Pancreas (tissue), 10 donors: ENCODE measurements around the gene ACTC1. TPM values are rescaled to one million over a fixed set of nuclear protein-coding genes. Genes with fewer than 3 reads are reported as not detected.

ENCODE experiments used
- ATAC-seq, 4 donors: fragments of 200-7000 bp; cut with Tn5 transposase; one replicate each; pipeline versions ENCODE4 v1.8.0 to v1.9.1; 2020; ENCODE audit warnings: mild to moderate bottlenecking in 4 of 4, moderate library complexity in 4 of 4
- DNase-seq, 6 donors: peaks; one replicate each; pipeline ENCODE4 v3.0.0-alpha.2; 2020
- FAIRE-seq: peaks from 2 replicates; lab custom pipeline; 2012; peaks lifted over from hg19 to GRCh38; lab: Jason Lieb, UNC
- H3K27ac ChIP-seq, 4 donors: fragments of 200-600 bp; sonication (generic); 1 replicate in 3 of 4; 2 replicates in 1 of 4; pipeline versions ENCODE4 v1.5.0 to v1.8.0; 2020
- H3K27me3 ChIP-seq, 4 donors: fragments of 200-600 bp; one replicate each; pipeline ENCODE4 v1.8.0; 2021
- H3K36me3 ChIP-seq, 3 donors: fragments of 200-600 bp; sonication (generic) in 1 of 3; one replicate each; pipeline versions ENCODE4 v1.5.0 to v1.8.0; 2020 to 2021
- H3K4me1 ChIP-seq, 3 donors: fragments of 200-600 bp; one replicate each; pipeline ENCODE4 v1.8.0; 2021
- H3K4me3 ChIP-seq, 4 donors: fragments of 200-600 bp; sonication (generic) in 2 of 4; one replicate each; pipeline versions ENCODE4 v1.5.0 to v1.8.0; 2020 to 2021
- H3K9me3 ChIP-seq, 4 donors: fragments of 200-600 bp; one replicate each; pipeline ENCODE4 v1.8.0; 2021
- CTCF ChIP-seq, 4 donors: fragments of 200-600 bp; sonication (generic) in 3 of 4; IDR thresholded peaks; one replicate each; pipeline versions ENCODE4 v1.5.0 to v1.8.0; 2021; ENCODE audit warnings: antibody characterized with exemption in 4 of 4
- WGBS, 2 donors: extraction: QIAGEN DNeasy Blood & Tissue Kit; methylation state at CpG; one replicate each; pipeline ENCODE4 v1.1.7; 2013; 5-methylcytosine and 5-hydroxymethylcytosine counted together
- intact Hi-C, 3 donors: fragments of 100-400 bp; cut with DNase I; formaldehyde crosslinking; loops; one replicate each; pipeline versions ENCODE4 v1.11.1 to v1.14.2; 2022
- polyA plus RNA-seq, 2 donors: library from polyadenylated mRNA; stranded (reverse); fragments of 200-250 nt; gene quantifications; one replicate each; pipeline ENCODE4 v1.2.3, GENCODE V29; 2013
- total RNA-seq, 6 donors: library from RNA; stranded (reverse); fragmentation: NEBNext Ultra II Directional in 4 of 6; extraction: Animal tissue kit (Norgen Biotek cat#: 25700) in 4 of 6; gene quantifications; one replicate each; pipeline versions ENCODE4 v1.2.1 to v1.2.4, GENCODE V29; 2021 to 2023
- donor health status: healthy with polysubstance abuse.
- donor health status: DM: no; HTN: no; CAD: no; lungs with moderate emphysema.
- donor health status: DM: no; HTN: no; CAD: no.
- donor health status: control.
- donor health status: control.
- donor health status: Bipolar disorder and iron deficiency.
- donor health status: DM: yes; HTN: yes; CAD: no.
- donor health status: DM: no; HTN: no; CAD: no.
- donor health status: DM: no; HTN: no; CAD: no.
- donor health status: DM: yes; HTN: yes; CAD: no.

ACTC1 gene
- total and polyA plus RNA-seq, 8 donors, result 0.13 to 5.2 (median 1.00) TPM; not detected in 2

GRCh38 chr15:34793901-34794300, 1.4 kb downstream of the ACTC1 start:
- WGBS, 2 donors, result 37 to 38% methylated on average over 2 of the region's 2 CpGs

GRCh38 chr15:34793071-34793470, 2.3 kb downstream of the ACTC1 start:
- no peak for FAIRE-seq
- DNase-seq, result no peak
- Histone ChIP-seq H3K4me1 (no peaks in the 10 kb centered on the region), H3K27ac (no peak overlapping the region), H3K27me3 (peaks cover 0 to 15% (median 0%) of the 10 kb centered on the region in 4 donors), H3K9me3 (no peaks in the 10 kb centered on the region), H3K36me3 (no peaks in the 10 kb centered on the region), H3K4me3 (no peak overlapping the region)
- TF ChIP-seq CTCF (IDR thresholded peaks at IDR 0.05), result no peak
- no peak for ATAC-seq
- intact Hi-C loops, result no loop called here
- 68 to 83% methylated on average over 9 of the region's 9 CpGs for WGBS, 2 donors

More at GRCh38 chr15:34793901-34794300, 1.4 kb downstream of the ACTC1 start:
- ATAC-seq, result peak in 1 of 4 donors; percentile 49
- no peak for DNase-seq
- no peak overlapping the region for H3K4me3 ChIP-seq
- no peak for TF ChIP-seq CTCF (IDR thresholded peaks at IDR 0.05)
- no peaks in the 10 kb centered on the region for H3K36me3 ChIP-seq
- H3K27ac ChIP-seq, result no peak overlapping the region
- no peaks in the 10 kb centered on the region for H3K4me1 ChIP-seq
- intact Hi-C loops, result no loop called here
- H3K27me3 ChIP-seq, result peaks cover 0 to 15% (median 0%) of the 10 kb centered on the region in 4 donors
- H3K9me3 ChIP-seq, result no peaks in the 10 kb centered on the region
- no peak for FAIRE-seq

DNA sequence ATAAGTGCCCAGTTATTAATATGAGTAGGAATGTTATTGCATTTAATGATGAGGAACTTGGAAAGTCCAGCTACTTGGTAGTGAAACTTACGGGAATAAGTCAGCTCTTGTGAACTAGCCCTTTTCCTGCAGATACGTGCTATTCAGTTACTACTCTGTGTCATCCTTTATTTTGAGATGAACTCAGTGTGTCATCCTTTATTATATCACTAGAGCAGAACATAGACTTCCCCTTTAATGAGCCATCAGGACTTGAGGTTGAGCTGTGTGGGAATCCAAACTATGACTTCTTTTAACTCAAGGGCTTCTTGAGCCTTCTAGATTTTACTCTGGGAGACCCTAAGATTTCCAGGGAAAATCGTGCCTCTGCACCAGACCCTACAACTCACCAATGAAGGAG, 3.6 kb downstream of the ACTC1 start:
- no peak for TF ChIP-seq CTCF (IDR thresholded peaks at IDR 0.05)
- Histone ChIP-seq H3K36me3 (no peaks in the 10 kb centered on the region), H3K9me3 (no peaks in the 10 kb centered on the region), H3K27ac (no peak overlapping the region), H3K27me3 (peaks cover 0 to 15% (median 0%) of the 10 kb centered on the region in 4 donors), H3K4me1 (no peaks in the 10 kb centered on the region), H3K4me3 (no peak overlapping the region)
- ATAC-seq, result no peak
- DNase-seq, result no peak
- FAIRE-seq, result no peak
- WGBS, 2 donors, result 56 to 62% methylated on average over 3 of the region's 3 CpGs
- intact Hi-C loops, result no loop called here

DNA sequence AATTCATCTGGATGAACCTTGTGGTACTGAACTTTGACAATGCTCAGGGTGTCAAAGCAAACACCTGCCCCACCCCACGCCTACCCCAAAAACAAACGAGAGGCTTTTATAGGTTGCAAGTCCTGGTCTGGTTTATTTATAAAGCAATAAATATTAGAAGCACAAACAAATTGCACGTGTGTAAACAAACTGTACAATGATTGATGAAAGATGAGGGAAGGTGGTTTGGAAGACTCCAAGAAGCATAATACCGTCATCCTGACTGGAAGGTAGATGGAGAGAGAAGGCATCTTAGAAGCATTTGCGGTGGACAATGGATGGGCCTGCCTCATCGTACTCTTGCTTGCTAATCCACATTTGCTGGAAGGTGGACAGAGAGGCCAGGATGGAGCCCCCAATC, 5.2 kb downstream of the ACTC1 start:
- H3K4me3 ChIP-seq, result no peak overlapping the region
- H3K27me3 ChIP-seq, result peaks cover 0 to 15% (median 0%) of the 10 kb centered on the region in 4 donors
- WGBS, 2 donors, result 57% methylated on average over 6 of the region's 6 CpGs
- H3K4me1 ChIP-seq, result no peaks in the 10 kb centered on the region
- H3K9me3 ChIP-seq, result no peaks in the 10 kb centered on the region
- H3K36me3 ChIP-seq, result no peaks in the 10 kb centered on the region
- TF ChIP-seq CTCF (IDR thresholded peaks at IDR 0.05), result no peak
- DNase-seq, result no peak
- intact Hi-C loops, result no loop called here
- ATAC-seq, result no peak
- FAIRE-seq, result no peak
- H3K27ac ChIP-seq, result no peak overlapping the region

DNA sequence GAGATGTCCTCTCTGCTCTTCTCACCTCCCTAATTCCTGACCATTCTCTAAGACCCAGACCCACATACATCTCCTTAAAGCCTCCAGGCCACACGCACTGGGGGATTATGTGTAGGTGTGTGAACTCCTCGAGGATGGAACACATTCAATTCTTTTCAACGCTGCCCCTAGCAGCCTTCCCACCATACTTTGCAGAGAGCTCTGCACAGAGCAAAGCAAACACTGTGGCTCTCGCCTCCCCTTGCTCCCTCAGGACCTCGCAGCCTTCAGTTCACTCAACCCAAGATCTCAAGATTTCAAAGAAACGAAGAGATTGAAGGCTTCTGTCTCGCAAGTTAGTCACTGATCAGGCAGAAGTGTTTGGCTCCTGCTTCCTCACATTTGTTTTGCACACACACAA, 6.0 kb downstream of the ACTC1 start:
- Histone ChIP-seq H3K36me3 (no peaks in the 10 kb centered on the region), H3K9me3 (no peaks in the 10 kb centered on the region), H3K4me1 (no peaks in the 10 kb centered on the region), H3K4me3 (no peak overlapping the region), H3K27me3 (peaks cover 0 to 9% (median 0%) of the 10 kb centered on the region in 4 donors), H3K27ac (no peak overlapping the region)
- no peak for FAIRE-seq
- ATAC-seq, result no peak
- 47 to 65% methylated on average over 7 of the region's 7 CpGs for WGBS, 2 donors
- no peak for DNase-seq
- TF ChIP-seq CTCF (IDR thresholded peaks at IDR 0.05), result no peak
- intact Hi-C loops, result no loop called here
